ENCODE results near the gene EID1.

Gene EID1

DNA sequence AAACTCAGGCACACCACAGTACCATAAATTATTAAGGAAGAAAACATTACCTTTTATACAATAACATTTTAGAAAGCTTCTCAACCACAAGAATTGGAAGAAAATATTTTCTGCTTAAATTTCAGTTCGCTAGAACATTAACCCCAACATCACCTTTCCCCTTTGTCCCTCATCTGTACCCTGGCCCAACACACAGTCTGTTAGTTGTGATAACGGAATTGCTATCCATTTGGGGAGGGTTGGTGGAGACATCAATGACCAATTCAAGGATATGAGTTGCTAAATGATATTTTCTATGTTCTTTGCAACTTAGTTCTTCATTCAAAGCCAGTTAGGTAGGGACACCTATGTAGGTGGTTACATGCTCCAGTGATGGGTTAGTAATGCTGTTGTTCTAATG lies 5.8 kb downstream of the EID1 start:
- TF ChIP-seq, protein P1, sequence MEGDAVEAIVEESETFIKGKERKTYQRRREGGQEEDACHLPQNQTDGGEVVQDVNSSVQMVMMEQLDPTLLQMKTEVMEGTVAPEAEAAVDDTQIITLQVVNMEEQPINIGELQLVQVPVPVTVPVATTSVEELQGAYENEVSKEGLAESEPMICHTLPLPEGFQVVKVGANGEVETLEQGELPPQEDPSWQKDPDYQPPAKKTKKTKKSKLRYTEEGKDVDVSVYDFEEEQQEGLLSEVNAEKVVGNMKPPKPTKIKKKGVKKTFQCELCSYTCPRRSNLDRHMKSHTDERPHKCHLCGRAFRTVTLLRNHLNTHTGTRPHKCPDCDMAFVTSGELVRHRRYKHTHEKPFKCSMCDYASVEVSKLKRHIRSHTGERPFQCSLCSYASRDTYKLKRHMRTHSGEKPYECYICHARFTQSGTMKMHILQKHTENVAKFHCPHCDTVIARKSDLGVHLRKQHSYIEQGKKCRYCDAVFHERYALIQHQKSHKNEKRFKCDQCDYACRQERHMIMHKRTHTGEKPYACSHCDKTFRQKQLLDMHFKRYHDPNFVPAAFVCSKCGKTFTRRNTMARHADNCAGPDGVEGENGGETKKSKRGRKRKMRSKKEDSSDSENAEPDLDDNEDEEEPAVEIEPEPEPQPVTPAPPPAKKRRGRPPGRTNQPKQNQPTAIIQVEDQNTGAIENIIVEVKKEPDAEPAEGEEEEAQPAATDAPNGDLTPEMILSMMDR (IDR thresholded peaks at IDR 0.05; ENCODE audit: borderline replicate concordance, insufficient read depth, low read depth, low read length), result no peak

DNA sequence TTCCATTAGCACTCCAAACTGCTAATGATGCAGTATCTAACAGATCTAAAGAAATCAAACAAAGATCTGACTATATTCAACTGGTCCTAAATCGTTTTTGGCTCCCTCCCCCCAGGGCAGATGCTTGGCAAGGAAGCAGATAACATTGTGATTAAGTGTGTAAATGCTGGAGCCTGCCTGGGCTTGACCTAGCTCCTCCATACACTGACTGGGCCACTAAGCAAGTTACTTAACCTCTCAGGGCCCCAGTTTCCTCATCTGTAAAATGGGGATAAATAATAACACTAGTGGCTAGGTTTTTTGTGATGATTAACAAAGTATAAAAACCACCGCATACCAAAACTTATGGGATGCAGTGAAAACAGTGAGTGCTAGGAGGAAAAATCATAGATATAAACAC lies 9.2 kb downstream of the EID1 start:
- no peak overlapping the region for H3K4me3 ChIP-seq (ENCODE audit: low read depth, low read length)
- TF ChIP-seq, protein P1 (IDR thresholded peaks at IDR 0.05; ENCODE audit: borderline replicate concordance, insufficient read depth, low read depth, low read length), result no peak

More for the DNA sequence above, 5.8 kb downstream of the EID1 start:
- no peak overlapping the region for H3K4me3 ChIP-seq (ENCODE audit: low read depth, low read length)

DNA sequence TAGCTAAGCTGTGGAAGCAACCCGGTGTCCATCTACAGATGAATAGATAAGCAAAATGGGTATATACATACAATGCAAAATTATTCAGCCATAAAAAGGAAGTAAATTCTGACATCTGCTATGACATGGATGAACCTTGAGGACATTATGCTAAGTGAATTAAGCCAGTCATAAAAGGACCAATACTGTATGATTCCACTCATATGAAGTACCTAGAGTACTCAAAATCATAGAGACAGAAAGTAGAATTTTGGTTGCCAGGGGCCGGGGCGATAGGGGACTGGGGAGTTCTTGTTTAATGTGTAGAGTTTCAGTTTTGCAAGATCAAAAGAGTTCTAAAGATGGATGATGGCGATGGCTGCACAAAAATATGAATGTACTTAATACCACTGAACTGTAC lies 10.3 kb downstream of the EID1 start:
- H3K4me3 ChIP-seq (ENCODE audit: low read depth, low read length), result no peak overlapping the region
- TF ChIP-seq, protein P1 (IDR thresholded peaks at IDR 0.05; ENCODE audit: borderline replicate concordance, insufficient read depth, low read depth, low read length), result no peak

DNA sequence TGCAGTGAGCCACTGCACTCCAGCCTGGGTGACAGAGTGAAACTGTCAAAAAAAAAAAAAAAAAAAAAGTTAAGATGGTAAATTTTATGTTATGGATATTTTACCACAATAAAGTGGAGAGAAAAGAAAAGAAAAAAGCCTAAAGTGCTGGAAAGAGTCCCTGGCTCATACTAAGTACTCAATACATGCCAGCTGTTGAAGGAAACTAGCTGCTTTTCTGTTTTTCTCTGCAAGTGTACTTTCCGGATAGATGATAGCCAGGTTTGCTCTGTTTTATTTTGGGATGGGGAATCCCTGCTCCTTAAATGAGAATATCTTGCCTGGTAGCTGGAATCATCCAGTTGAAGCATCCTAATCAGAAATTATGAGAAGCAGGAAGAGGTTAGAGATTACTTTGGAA lies 10.9 kb downstream of the EID1 start:
- TF ChIP-seq, protein P1 (IDR thresholded peaks at IDR 0.05; ENCODE audit: borderline replicate concordance, insufficient read depth, low read depth, low read length), result no peak
- H3K4me3 ChIP-seq (ENCODE audit: low read depth, low read length), result no peak overlapping the region

DNA sequence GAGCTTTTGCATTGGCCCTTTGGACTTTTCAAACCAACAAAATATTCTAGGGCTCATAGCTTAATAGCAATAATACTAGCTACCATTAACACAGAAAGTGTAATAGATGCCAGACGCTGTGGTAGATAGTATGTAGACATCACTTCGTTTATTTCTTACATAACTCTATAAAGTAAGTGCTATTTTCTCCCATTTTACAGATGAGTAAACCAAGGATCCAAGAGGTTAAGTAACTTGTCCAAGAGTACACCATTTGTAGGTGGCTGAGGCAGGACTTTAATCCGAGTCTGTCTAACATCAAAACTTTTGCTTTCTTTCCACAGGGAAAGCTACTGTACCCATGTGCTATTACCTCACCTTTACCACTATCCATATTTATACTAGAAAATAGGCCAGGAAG lies 12.0 kb downstream of the EID1 start:
- no peak overlapping the region for H3K4me3 ChIP-seq (ENCODE audit: low read depth, low read length)
- TF ChIP-seq, protein P1 (IDR thresholded peaks at IDR 0.05; ENCODE audit: borderline replicate concordance, insufficient read depth, low read depth, low read length), result no peak

DNA sequence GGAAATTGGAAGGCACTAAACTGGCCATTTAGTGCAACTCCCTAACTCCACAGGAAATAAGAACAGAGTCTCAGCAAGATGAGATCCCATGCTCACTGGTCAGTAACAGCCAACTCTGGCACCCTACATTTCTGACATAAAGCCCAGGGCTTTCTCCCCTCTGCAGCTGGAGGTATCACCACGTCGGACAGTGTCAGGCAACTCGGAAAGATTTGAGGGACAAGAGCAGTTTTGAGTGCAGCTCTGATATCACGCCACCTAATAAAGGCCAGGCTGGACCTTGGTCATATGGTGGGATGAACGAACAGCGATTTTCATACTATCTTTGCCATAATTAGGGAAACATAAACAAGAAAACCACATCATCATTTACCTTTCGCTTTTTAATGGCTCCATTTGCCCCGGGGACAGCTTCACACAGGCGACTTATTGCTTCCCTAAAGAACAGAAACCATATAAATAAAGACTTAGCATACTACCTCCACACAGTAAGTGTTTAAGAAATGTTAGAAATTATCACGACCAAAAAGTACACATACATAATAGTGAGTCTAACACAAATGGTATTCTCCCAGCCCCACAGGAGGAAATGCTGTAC lies 12.5 kb downstream of the EID1 start:
- no peak overlapping the region for H3K4me3 ChIP-seq (ENCODE audit: low read depth, low read length)

DNA sequence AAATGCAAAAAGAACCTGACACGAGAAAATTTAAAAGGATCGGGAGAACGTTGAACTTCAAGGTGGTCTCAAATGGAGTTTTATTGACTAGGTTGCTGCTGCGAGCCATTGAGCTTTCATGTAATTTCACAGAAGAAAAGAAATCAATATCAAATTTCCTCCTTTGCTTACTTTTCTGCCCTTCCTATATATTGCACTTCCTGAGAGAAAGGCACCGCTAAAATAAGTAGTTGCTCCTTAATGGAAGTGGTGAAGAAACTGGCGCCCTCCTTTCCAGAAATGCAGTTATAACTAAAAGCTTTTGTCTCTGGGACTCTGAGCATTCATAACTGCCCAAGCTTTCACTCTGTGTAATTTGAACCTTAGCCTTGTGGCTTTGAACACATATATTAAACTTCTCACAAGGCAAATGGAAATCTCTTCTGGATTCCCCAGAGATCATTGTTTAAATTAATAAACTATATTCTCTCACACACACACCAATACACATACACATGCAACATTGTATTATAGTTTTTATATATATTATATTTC lies 13.4 kb downstream of the EID1 start:
- TF ChIP-seq, protein P1 (IDR thresholded peaks at IDR 0.05; ENCODE audit: borderline replicate concordance, insufficient read depth, low read depth, low read length), result no peak
- no peak overlapping the region for H3K4me3 ChIP-seq (ENCODE audit: low read depth, low read length)

More for the DNA sequence above, 12.5 kb downstream of the EID1 start:
- TF ChIP-seq, protein P1 (IDR thresholded peaks at IDR 0.05; ENCODE audit: borderline replicate concordance, insufficient read depth, low read depth, low read length), result no peak

All from GM12875 (cell line).